ENCODE measurements around the gene LARP6. TPM values are rescaled to one million over a fixed set of nuclear protein-coding genes. Genes with fewer than 3 reads are reported as not detected.

The LARP6 gene
- total RNA-seq, 1 experiment from 2014 or later, result 66.3 TPM

DNA sequence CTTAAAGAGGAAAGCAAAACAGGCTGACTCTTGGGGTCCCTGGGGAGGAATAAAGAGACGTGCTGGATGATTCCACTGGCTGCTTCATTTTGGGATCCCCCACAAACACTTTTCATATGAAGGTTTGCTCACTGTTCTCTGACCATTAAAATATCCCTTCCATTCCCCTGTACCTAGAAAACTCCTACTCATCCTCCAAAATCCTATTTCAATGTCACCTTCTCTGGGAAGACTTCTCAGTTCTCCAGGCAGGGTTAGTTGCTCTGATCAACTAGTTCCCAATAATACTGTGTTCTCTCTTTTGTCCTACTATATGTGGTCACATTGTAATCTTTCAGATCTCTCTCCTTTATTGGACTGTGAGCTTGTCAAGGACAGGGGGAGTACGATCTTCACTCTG, 19.0 kb downstream of the LARP6 start:
- CTCF ChIA-PET, result no interaction called here
- H3K27me3 ChIP-seq (ENCODE audit: control insufficient read depth, insufficient read depth, low read length), result no peaks in the 10 kb centered on the region
- H3K36me3 ChIP-seq (ENCODE audit: control insufficient read depth, insufficient read depth, low read length), result no peaks in the 10 kb centered on the region; the same call in 1 of the 2 replicates
- DNase-seq (ENCODE audit: low read depth, low spot score), result no peak
- no TSS peak for BruUV-seq (replicated peaks)
- no peak for ATAC-seq
- H3K9me3 ChIP-seq (ENCODE audit: control insufficient read depth, insufficient read depth, low read depth, low read length), result no peaks in the 10 kb centered on the region
- POLR2A ChIA-PET, result no interaction called here
- TF ChIP-seq POLR2AphosphoS5 (IDR thresholded peaks at IDR 0.05; ENCODE audit: low read depth, low read length), result no peak
- TF ChIP-seq SIN3A (IDR thresholded peaks at IDR 0.05; ENCODE audit: borderline replicate concordance, insufficient read depth, low read depth, low read length), result no peak
- TF ChIP-seq, protein P1, sequence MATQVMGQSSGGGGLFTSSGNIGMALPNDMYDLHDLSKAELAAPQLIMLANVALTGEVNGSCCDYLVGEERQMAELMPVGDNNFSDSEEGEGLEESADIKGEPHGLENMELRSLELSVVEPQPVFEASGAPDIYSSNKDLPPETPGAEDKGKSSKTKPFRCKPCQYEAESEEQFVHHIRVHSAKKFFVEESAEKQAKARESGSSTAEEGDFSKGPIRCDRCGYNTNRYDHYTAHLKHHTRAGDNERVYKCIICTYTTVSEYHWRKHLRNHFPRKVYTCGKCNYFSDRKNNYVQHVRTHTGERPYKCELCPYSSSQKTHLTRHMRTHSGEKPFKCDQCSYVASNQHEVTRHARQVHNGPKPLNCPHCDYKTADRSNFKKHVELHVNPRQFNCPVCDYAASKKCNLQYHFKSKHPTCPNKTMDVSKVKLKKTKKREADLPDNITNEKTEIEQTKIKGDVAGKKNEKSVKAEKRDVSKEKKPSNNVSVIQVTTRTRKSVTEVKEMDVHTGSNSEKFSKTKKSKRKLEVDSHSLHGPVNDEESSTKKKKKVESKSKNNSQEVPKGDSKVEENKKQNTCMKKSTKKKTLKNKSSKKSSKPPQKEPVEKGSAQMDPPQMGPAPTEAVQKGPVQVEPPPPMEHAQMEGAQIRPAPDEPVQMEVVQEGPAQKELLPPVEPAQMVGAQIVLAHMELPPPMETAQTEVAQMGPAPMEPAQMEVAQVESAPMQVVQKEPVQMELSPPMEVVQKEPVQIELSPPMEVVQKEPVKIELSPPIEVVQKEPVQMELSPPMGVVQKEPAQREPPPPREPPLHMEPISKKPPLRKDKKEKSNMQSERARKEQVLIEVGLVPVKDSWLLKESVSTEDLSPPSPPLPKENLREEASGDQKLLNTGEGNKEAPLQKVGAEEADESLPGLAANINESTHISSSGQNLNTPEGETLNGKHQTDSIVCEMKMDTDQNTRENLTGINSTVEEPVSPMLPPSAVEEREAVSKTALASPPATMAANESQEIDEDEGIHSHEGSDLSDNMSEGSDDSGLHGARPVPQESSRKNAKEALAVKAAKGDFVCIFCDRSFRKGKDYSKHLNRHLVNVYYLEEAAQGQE (IDR thresholded peaks at IDR 0.05; ENCODE audit: insufficient read depth in 1 of 2, low read depth in 2 of 2, low read length in 1 of 2), result no peak
- no peak for TF ChIP-seq TCF7L2 (IDR thresholded peaks at IDR 0.05; ENCODE audit: low read depth, low read length)
- no peak for TF ChIP-seq CTCF (IDR thresholded peaks at IDR 0.05)
- H3K4me3 ChIP-seq (ENCODE audit: low read depth in 2 of 2, low read length in 2 of 2), result no peak overlapping the region
- in situ Hi-C loops (cut with HindIII; ENCODE audit: low pct_unique_long_range_greater_than_20kb, low sequenced_read_pairs), result no loop called here
- peaks cover 11% of the 10 kb centered on the region for H3K4me1 ChIP-seq (ENCODE audit: control insufficient read depth, insufficient read depth, low read length)
- H3K27ac ChIP-seq (ENCODE audit: low read length), result no peak overlapping the region
- intact Hi-C loops (cut with micrococcal nuclease; ENCODE audit: unreplicated experiment), result no loop called here

DNA sequence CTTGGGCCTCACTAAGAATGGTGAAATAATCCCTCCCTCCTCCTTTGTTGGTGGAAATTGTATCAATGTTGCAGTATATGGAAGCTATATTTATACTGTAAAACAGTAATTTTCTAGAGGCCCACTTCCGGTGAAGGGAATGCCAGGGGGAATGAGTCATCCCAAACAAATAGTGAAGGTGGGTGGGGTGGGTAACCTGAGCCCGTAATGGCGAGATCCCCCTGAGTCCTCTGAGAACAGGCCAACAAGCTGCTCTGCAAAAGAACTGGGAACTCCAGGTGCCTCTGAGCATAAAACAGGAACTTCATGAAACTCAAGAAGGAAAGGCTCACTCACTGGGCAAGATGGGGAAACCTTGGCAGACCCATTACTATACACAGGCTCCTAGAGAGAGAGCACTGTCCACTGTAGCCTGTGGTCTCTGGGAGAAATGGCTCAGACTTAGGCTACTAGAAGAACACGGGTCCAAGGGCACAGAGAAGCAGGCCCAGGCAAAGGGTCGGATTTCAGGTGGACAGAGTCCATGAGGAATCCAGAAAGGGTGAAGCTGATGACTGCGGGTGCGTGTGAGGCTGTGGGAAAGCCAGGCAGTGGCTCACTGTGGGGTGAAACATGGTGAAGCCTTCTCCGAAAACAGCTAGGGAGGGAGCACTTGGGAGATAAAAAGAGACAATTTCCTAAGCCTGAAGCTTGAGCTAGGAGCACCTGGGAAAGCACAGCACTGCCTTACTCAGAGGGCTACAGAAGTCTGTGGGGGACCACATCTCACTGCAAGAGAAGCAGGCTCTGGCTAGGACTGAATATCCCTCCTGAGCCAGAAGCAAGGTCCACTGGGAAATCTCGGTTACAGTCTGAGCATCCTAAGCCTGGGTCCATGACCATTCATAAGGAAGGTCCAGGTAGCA, 19.8 kb downstream of the LARP6 start:
- Histone ChIP-seq H3K4me3 (ENCODE audit: low read depth in 2 of 2, low read length in 2 of 2) (no peak overlapping the region), H3K36me3 (ENCODE audit: control insufficient read depth, insufficient read depth, low read length) (no peaks in the 10 kb centered on the region; the same call in 1 of the 2 replicates), H3K27ac (ENCODE audit: low read length) (peak overlapping the region; percentile 62; the same call in 1 of the 2 replicates), H3K27me3 (ENCODE audit: control insufficient read depth, insufficient read depth, low read length) (no peaks in the 10 kb centered on the region), H3K4me1 (ENCODE audit: control insufficient read depth, insufficient read depth, low read length) (peaks cover 11% of the 10 kb centered on the region), H3K9me3 (ENCODE audit: control insufficient read depth, insufficient read depth, low read depth, low read length) (no peaks in the 10 kb centered on the region)
- intact Hi-C loops (cut with micrococcal nuclease; ENCODE audit: unreplicated experiment), result no loop called here
- ChIA-PET POLR2A (no interaction called here), CTCF (interaction anchor here (0.7 kb wide), 1 partner anchor 207 kb away, joined by 6 read pairs; no protein-coding TSS in a partner anchor)
- in situ Hi-C loops (cut with HindIII; ENCODE audit: low pct_unique_long_range_greater_than_20kb, low sequenced_read_pairs), result no loop called here
- BruUV-seq (replicated peaks), result no TSS peak
- ATAC-seq, result peak; percentile 70
- TF ChIP-seq SIN3A (IDR thresholded peaks at IDR 0.05; ENCODE audit: borderline replicate concordance, insufficient read depth, low read depth, low read length) (no peak), POLR2AphosphoS5 (IDR thresholded peaks at IDR 0.05; ENCODE audit: low read depth, low read length) (no peak), CTCF (IDR thresholded peaks at IDR 0.05) (no peak), TCF7L2 (IDR thresholded peaks at IDR 0.05; ENCODE audit: low read depth, low read length) (no peak)
- TF ChIP-seq, protein P1 (IDR thresholded peaks at IDR 0.05; ENCODE audit: insufficient read depth in 1 of 2, low read depth in 2 of 2, low read length in 1 of 2), result no peak
- DNase-seq (ENCODE audit: low read depth, low spot score), result no peak
